Breast epithelium (tissue), 4 donors: ENCODE measurements around the gene PRDX2. TPM values are rescaled to one million over a fixed set of nuclear protein-coding genes. Genes with fewer than 3 reads are reported as not detected.

Experiments used
- DNase-seq, 2 donors: peaks; one replicate each; pipeline ENCODE4 v3.0.0-alpha.2; 2019; ENCODE audit warnings: low spot score in 2 of 2
- H3K27ac ChIP-seq, 2 donors: fragments of 200-600 bp; sonication (generic) in 1 of 2; one replicate each; pipeline ENCODE4 v1.5.1; 2016 to 2019; ENCODE audit warnings: mild to moderate bottlenecking in 1 of 2
- H3K27me3 ChIP-seq, 2 donors: fragments of 200-600 bp; sonication (generic) in 1 of 2; one replicate each; pipeline versions ENCODE4 v1.5.1 to v1.6.0; 2017 to 2019; ENCODE audit warnings: control low read depth in 1 of 2, mild to moderate bottlenecking in 1 of 2
- H3K36me3 ChIP-seq: fragments of 200-600 bp; one replicate; pipeline ENCODE4 v1.5.1; 2019
- H3K4me1 ChIP-seq, 2 donors: fragments of 200-600 bp; sonication (generic); one replicate each; pipeline ENCODE4 v1.5.1; 2016 to 2019; ENCODE audit warnings: control low read depth in 1 of 2
- H3K4me3 ChIP-seq, 3 donors: fragments of 200-600 bp; sonication (generic); 1 replicate in 2 of 3; 2 replicates in 1 of 3; pipeline ENCODE4 v1.5.1; 2016 to 2019; ENCODE audit warnings: mild to moderate bottlenecking in 3 of 3, moderate library complexity in 2 of 3
- H3K9me3 ChIP-seq, 2 donors: fragments of 200-600 bp; sonication (generic) in 1 of 2; one replicate each; pipeline ENCODE4 v1.5.1; 2016 to 2019; ENCODE audit warnings: control low read depth in 1 of 2
- POLR2A ChIP-seq: fragments of 450-650 bp; IDR thresholded peaks from one replicate; pipeline ENCODE4 v1.6.1; 2016; ENCODE audit warnings: antibody characterized with exemption, mild to moderate bottlenecking, moderate library complexity
- POLR2AphosphoS5 ChIP-seq, 3 donors: sonication (generic); formaldehyde crosslinking; IDR thresholded peaks; one replicate each; pipeline ENCODE4 v1.6.1; 2017; ENCODE audit warnings: antibody characterized with exemption in 3 of 3
- intact Hi-C: fragments of 100-400 bp; cut with DNase I; formaldehyde crosslinking; loops from one replicate; pipeline ENCODE4 v1.15.1; 2023; ENCODE audit warnings: low total_unique reads
- total RNA-seq, 3 donors: library from RNA; depleted of rRNA; stranded (reverse); fragments of >200 nt; gene quantifications; one replicate each; pipeline ENCODE4 v1.1.0, GENCODE V29; 2016
- TF ChIP-seq, protein P1 (sequence below), 3 donors: fragments of 450-650 bp; IDR thresholded peaks; one replicate each; pipeline ENCODE4 v1.5.1; 2016 to 2017; ENCODE audit warnings: antibody characterized with exemption in 3 of 3, mild to moderate bottlenecking in 3 of 3, moderate library complexity in 3 of 3

PRDX2 gene
- total RNA-seq, 3 donors from 2014 or later = 150 to 199 (median 199) TPM

DNA sequence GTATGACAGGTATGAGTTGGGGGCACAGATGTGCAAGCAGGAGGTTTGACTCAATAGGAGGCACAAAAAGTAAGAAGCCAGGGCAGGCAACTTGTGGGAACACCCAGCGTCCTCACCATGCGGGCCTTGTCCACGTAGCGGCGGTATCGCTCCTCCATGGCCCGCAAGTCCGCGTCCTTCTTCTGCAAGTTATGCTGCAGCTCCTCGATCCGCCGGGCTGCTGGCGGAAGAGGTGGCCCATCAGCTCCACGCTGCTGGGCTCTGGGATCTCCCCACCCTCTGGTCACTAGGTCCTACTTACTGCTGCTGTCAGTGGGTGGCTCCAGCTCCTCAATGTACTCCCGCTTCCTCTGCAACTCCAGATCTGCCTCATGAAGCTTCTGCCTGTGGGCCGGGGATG lies 36.9 kb downstream of the PRDX2 start:
- Histone ChIP-seq H3K4me3 (no peak overlapping the region), H3K4me1 (no peaks in the 10 kb centered on the region), H3K27ac (no peak overlapping the region), H3K27me3 (no peaks in the 10 kb centered on the region), H3K9me3 (no peaks in the 10 kb centered on the region), H3K36me3 (no peaks in the 10 kb centered on the region)
- TF ChIP-seq, protein P1, sequence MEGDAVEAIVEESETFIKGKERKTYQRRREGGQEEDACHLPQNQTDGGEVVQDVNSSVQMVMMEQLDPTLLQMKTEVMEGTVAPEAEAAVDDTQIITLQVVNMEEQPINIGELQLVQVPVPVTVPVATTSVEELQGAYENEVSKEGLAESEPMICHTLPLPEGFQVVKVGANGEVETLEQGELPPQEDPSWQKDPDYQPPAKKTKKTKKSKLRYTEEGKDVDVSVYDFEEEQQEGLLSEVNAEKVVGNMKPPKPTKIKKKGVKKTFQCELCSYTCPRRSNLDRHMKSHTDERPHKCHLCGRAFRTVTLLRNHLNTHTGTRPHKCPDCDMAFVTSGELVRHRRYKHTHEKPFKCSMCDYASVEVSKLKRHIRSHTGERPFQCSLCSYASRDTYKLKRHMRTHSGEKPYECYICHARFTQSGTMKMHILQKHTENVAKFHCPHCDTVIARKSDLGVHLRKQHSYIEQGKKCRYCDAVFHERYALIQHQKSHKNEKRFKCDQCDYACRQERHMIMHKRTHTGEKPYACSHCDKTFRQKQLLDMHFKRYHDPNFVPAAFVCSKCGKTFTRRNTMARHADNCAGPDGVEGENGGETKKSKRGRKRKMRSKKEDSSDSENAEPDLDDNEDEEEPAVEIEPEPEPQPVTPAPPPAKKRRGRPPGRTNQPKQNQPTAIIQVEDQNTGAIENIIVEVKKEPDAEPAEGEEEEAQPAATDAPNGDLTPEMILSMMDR (IDR thresholded peaks at IDR 0.05) = no peak
- TF ChIP-seq POLR2AphosphoS5 (IDR thresholded peaks at IDR 0.05) (no peak), POLR2A (no peak)
- intact Hi-C loops = loop anchor here (5.0 to 10.0 kb wide), 2 partner anchors 43 to 80 kb away; partner anchors contain the start of gene RNASEH2A
- no peak for DNase-seq

DNA sequence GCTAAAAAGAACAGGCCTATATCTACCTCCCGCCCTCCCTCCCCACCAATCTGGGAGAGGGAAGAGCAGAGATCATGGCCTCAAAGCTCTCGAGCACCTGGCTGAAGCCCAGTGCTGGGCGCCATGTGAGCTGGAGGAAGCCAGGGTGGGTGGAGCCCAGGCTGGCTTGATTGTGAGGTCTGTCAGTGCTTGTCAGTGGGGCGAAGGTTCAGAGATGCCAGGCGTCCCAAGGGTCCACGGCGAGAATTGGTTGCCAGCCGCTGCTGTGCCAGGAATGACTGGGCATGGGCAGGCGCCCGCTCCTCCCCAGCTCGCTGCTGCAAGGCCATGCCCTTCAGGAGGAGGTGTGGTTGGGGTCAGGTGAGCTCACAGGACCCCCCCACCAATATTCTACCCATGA lies 38.5 kb downstream of the PRDX2 start:
- Histone ChIP-seq H3K27me3 (no peaks in the 10 kb centered on the region), H3K27ac (no peak overlapping the region), H3K36me3 (no peaks in the 10 kb centered on the region), H3K9me3 (no peaks in the 10 kb centered on the region), H3K4me1 (no peaks in the 10 kb centered on the region), H3K4me3 (no peak overlapping the region)
- intact Hi-C loops = loop anchor here (10.0 kb wide), 1 partner anchor 82 kb away; no protein-coding TSS in a partner anchor
- TF ChIP-seq, protein P1 (IDR thresholded peaks at IDR 0.05) = no peak
- TF ChIP-seq POLR2AphosphoS5 (IDR thresholded peaks at IDR 0.05) = no peak
- TF ChIP-seq POLR2A = no peak
- no peak for DNase-seq

DNA sequence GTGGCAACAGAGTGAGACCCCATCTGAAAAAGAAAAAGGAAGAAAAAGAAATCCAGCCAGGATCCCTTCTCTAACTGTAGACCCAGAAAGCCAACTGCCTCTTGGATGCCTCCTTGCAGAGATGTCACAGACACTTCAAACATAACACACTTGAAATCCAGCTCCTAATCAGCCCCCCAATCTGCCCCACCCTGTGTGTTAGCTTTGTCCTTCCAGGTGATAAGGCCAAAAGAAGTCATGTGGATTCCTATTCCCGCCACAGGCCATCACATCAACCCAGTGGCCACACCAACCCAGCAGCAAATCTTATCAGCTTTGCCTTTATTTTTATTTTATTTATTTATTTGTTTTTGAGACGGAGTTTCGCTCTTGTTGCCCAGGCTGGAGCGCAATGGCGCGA lies 41.9 kb downstream of the PRDX2 start:
- TF ChIP-seq POLR2AphosphoS5 (IDR thresholded peaks at IDR 0.05) (no peak), POLR2A (no peak)
- TF ChIP-seq, protein P1 (IDR thresholded peaks at IDR 0.05) = no peak
- no peaks in the 10 kb centered on the region for H3K4me1 ChIP-seq
- H3K9me3 ChIP-seq = no peaks in the 10 kb centered on the region
- no peak overlapping the region for H3K27ac ChIP-seq
- no peaks in the 10 kb centered on the region for H3K27me3 ChIP-seq
- no peaks in the 10 kb centered on the region for H3K36me3 ChIP-seq
- no peak overlapping the region for H3K4me3 ChIP-seq
- no peak for DNase-seq
- intact Hi-C loops = loop anchor here (10.0 kb wide), 1 partner anchor 85 kb away; no protein-coding TSS in a partner anchor

GRCh38 chr19:12757544-12758274 lies 43.9 kb downstream of the PRDX2 start:
- Histone ChIP-seq H3K4me3 (peak overlapping the region; percentile 27 to 63 (median 48)), H3K4me1 (no peaks in the 10 kb centered on the region), H3K36me3 (no peaks in the 10 kb centered on the region), H3K9me3 (no peaks in the 10 kb centered on the region), H3K27ac (peak overlapping the region; percentile 8 to 25), H3K27me3 (peaks cover 0 to 8% of the 10 kb centered on the region in 2 donors)
- intact Hi-C loops = no loop called here
- no peak for TF ChIP-seq POLR2AphosphoS5 (IDR thresholded peaks at IDR 0.05)
- no peak for TF ChIP-seq POLR2A
- TF ChIP-seq, protein P1 (IDR thresholded peaks at IDR 0.05) = peak; percentile 67 to 88 (median 82)
- peak in 1 of 2 donors; percentile 67 for DNase-seq

DNA sequence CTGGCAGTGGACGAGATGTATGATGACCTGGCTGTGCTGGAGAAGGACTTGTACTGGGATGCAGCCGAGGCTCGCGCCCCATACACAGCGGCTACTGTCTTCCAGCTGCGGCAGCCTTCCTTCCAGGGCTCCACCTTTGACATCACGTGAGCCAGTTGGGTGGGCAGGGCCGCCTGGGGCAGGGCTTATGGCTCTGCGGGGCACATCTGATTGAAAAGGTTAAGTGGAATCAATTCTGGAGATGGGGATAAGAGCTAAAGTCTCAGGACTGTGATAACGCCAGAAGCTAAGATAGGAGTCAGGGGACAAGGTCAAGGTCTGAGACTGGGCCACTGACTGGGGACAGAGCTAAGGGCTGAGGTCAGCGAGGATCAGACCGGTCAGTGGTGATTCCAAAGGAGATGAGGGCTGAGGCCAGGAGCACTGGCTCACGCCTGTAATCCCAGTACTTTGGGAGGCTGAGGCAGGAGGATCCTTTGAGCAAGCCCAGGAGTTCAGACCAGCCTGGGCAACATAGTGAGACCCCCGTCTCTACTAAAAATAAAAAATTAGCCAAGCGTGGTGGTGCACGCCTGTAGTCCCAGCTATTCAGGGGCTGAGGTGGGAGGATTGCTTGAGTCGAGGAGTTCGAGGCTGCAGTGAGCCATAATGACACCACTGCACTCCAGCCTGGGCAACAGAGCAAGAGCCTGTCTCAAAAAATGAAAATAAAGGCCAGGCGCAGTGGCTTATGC lies 45.3 kb downstream of the PRDX2 start:
- H3K4me1 ChIP-seq = no peaks in the 10 kb centered on the region
- no peak overlapping the region for H3K27ac ChIP-seq
- peaks cover 0 to 18% of the 10 kb centered on the region in 2 donors for H3K27me3 ChIP-seq
- TF ChIP-seq, protein P1 (IDR thresholded peaks at IDR 0.05) = no peak
- TF ChIP-seq POLR2A (no peak), POLR2AphosphoS5 (IDR thresholded peaks at IDR 0.05) (no peak)
- no peaks in the 10 kb centered on the region for H3K36me3 ChIP-seq
- intact Hi-C loops = no loop called here
- DNase-seq = no peak
- no peaks in the 10 kb centered on the region for H3K9me3 ChIP-seq
- no peak overlapping the region for H3K4me3 ChIP-seq
